ENCODE measurements around the gene PPP2R5C.

Gene PPP2R5C

DNA sequence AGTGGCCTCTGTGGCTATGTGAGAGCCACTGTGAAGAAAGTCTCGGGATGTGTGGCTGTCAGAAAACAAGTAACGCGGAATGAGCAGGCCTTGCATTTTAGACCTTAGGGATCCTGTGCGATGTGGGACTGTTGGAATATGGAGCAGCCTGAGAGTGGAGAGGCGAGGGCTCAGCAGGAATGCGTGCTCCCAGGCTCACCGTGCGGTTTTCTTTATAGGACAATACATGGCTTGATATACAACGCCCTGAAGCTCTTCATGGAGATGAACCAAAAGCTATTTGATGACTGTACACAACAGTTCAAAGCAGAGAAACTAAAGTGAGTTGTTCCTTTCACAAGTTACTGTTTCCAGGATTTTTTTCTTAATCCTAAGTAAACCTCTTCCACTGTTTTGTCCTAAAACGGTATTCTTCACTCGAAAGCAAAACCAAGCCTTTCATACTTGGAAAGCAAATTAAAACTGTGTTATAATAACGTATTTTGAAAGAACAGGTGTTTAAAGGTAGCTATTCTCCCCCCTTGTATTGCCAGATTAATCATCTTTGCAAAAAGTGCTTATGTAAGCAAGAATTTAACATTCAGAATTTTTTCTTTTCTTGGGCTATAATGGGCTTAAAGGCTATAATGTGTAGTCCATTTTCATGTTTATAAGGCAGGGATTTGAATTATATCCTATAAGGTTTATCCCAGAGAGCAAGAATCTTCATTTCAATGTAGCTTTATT, 148.0 kb downstream of the PPP2R5C start:
- Mint-ChIP-seq H3K27ac (peak overlapping the region; percentile 67), H3K27me3 (no peaks in the 10 kb centered on the region), H3K9me3 (no peaks in the 10 kb centered on the region), H3K36me3 (peaks cover 68% of the 10 kb centered on the region), H3K4me3 (no peak overlapping the region), H3K4me1 (no peaks in the 10 kb centered on the region)
- CTCF ChIA-PET, result no interaction called here
- DNase-seq, result no peak

DNA sequence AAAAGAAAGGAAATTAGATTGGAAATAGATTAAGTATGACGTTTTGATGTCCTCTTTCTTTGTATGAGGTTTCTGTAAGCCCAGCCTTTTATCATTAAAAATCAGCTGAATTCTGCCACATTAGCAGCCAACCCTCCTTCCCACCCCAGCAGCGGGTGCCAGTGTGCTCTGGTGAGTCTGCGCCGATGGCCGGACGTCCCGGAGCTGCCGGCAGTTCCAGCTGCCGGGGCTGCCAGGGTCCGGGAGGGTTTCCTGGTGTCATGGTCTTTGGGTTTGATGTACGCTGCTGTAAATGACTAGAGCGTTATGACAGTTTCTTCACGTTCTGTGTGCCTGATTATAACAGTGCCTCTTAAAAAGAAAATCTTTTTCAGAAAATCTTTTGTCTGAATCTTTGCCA, 151.3 kb downstream of the PPP2R5C start:
- CTCF ChIA-PET, result no interaction called here
- Mint-ChIP-seq H3K4me3 (no peak overlapping the region), H3K27me3 (no peaks in the 10 kb centered on the region), H3K4me1 (no peaks in the 10 kb centered on the region), H3K27ac (no peak overlapping the region), H3K9me3 (no peaks in the 10 kb centered on the region), H3K36me3 (peaks cover 63% of the 10 kb centered on the region)
- no peak for DNase-seq

DNA sequence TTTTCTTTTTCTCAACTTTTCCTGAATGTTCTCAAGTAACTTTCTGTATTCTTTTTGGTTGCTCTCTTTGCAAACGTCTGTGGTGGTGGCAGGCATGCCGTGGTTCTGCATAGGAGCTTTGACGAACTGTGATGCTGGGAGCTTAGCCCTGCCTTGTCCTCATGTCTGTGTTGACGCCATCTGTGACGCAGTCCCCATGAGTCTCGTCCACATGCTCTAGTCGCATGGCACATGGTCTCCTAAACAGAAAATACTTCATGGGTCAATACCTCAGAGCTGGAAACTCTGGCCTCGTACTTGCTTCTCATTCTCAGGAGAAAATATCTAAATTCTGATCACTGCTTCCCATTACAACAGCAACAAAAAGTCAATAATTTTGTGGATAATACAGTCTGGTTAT, 152.6 kb downstream of the PPP2R5C start:
- Mint-ChIP-seq H3K27me3 (no peaks in the 10 kb centered on the region), H3K36me3 (peaks cover 60% of the 10 kb centered on the region), H3K4me1 (no peaks in the 10 kb centered on the region), H3K9me3 (no peaks in the 10 kb centered on the region), H3K4me3 (no peak overlapping the region), H3K27ac (peak overlapping the region; percentile 58)
- DNase-seq, result no peak
- CTCF ChIA-PET, result no interaction called here

DNA sequence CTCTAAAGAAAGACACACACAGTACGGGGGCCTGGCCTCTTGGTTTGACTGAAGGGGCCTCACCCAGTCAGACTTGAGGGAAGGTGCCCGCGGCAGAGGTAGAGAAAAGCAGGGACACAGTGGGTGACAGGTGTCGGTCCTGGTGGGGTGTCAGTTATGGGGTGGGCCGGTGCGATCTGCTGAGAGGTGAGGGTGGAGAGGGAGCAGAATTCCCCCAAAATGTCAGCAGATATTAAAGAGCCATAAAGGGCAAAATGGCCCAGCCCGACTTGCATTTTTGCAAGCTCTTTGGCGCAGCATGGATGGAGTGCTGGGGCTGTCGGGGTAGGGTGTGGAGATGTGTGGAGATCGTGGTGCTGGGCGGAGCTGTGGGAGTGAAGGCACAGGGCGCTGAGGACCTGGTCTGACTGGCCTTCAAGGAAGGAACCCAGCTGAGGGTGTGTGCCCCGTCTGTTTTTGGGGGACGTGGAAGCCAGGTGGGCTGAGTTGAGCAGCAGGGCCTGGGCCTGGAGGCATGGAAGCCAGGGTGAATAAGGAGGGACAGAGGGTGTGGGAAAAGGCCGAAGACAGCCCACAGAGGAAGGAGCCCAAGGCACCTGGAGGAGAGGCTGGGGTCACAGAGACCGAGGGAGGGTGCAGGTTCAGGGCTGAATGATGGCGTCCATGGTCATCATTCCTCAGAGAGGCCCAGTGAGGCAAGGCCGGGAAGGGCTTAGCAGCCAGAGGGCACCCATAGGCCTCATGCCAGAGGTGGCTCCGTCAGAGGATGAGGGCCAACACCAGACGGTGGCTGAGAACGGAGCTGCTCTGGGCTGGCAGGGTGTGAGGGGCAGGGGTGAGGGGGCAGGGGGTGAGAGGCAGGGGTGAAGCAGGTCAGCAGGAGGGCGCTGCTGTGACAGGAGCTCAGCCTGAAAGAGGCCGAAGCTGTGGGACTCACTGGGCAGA, 154.6 kb downstream of the PPP2R5C start:
- H3K4me1 Mint-ChIP-seq, result no peaks in the 10 kb centered on the region
- H3K27me3 Mint-ChIP-seq, result no peaks in the 10 kb centered on the region
- CTCF ChIA-PET, result no interaction called here
- H3K9me3 Mint-ChIP-seq, result no peaks in the 10 kb centered on the region
- peak overlapping the region; percentile 67 for H3K27ac Mint-ChIP-seq
- peaks cover 52% of the 10 kb centered on the region for H3K36me3 Mint-ChIP-seq
- no peak overlapping the region for H3K4me3 Mint-ChIP-seq
- DNase-seq, result no peak

DNA sequence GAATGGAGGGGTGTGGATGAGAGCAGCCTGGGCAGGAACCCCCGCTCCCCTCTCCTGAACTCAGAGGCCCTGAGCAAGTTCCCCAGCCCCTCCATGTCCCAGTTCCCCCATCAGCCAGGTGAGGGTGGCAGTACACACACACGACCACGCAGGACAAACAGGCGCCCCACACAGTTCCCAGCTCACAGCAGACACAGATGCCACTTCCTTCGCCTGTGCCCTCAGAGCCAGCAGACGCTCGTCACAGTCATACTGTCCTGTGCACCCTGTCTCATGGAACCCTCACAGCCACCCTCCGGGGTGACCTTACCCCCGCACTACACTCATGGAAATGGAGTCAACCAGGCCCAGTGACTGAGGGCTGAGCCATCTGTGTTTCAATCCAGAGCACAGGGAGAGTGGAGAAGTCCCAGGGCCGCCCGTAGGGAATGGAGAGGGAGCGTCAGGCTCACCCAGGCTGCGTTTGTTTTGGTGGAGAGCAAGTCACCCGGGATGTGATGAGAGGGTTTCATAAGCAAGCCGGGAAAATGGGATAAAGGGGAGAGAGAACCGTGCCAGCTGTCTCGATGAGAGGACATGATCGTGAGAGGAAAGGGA, 155.4 kb downstream of the PPP2R5C start:
- CTCF ChIA-PET, result no interaction called here
- Mint-ChIP-seq H3K4me1 (no peaks in the 10 kb centered on the region), H3K27me3 (no peaks in the 10 kb centered on the region), H3K27ac (no peak overlapping the region), H3K4me3 (no peak overlapping the region), H3K9me3 (no peaks in the 10 kb centered on the region), H3K36me3 (peaks cover 54% of the 10 kb centered on the region)
- no peak for DNase-seq

DNA sequence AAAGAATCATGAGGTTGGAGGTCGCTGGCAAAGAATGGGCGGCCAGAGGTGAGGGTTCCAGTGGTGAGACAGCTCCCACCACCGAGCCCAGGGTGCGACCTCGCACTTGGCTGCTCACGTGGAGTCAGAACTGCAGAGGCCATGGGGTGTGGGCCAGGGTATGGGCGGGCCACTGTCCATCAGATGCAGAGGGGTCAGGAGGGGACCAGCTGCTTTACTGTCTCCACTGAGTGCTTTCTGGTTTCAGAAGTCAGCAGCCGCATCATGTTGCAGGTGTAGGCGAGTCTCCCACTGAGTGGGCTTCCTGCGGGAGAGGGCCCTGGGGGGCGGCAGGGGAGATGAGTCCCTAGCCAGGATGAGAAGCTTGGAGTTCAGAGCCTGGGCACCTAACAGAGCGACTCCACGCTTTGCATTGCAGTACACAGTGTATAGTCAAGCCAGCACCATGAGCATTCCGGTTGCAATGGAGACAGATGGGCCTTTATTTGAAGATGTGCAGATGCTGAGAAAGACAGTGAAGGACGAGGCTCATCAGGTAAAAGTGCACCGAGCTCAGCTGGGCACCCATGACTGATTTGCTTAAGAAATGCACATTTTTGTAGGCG, 156.0 kb downstream of the PPP2R5C start:
- Mint-ChIP-seq H3K4me3 (no peak overlapping the region), H3K27ac (no peak overlapping the region), H3K4me1 (no peaks in the 10 kb centered on the region), H3K27me3 (no peaks in the 10 kb centered on the region), H3K36me3 (peaks cover 50% of the 10 kb centered on the region), H3K9me3 (no peaks in the 10 kb centered on the region)
- CTCF ChIA-PET, result no interaction called here
- DNase-seq, result no peak

DNA sequence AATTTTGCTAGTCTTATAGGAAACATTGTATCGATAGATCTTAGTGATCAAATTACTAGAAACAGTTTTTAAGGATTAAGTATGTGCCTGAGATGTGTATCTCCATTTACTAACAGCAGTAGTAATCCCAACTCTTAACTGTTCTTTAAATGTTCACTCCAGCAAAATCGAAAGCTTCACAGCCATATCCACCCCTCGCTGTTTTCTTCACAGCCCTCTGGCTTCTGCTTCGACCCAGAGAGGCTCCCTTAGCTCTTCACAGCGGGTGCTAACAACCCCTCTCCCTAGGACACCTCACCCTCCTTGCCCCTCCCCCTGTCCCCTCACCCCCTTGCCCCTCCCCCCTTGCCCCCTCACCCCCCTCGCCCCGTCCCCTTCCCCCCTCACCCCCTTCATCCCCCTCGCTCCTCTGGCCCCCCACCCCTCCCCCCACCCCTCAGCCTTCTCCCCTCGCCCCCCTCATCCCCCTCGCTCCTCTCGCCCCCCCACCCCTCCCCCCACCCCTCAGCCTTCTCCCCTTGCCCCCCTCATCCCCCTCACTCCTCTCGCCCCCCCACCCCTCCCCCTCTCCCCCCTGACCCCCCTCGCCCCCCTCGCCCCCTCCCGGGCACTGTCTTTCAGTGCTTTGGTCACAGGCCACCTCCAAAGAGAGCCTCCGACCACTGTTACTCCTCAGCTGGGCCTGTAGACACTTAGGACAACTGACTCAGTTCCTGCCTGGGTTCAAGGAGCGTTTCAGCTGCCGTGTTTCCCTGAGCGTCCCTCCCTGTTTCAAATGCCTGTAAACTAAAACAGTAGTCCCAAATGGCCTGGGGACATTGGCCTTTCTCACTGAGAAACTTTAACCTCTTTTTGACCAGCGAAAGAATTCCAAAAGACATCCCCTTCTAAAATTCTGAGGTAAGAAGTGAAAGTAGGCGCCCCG, 156.8 kb downstream of the PPP2R5C start:
- Mint-ChIP-seq H3K27me3 (no peaks in the 10 kb centered on the region), H3K9me3 (no peaks in the 10 kb centered on the region), H3K4me1 (no peaks in the 10 kb centered on the region), H3K4me3 (no peak overlapping the region), H3K27ac (peak overlapping the region; percentile 46), H3K36me3 (peaks cover 49% of the 10 kb centered on the region)
- CTCF ChIA-PET, result no interaction called here
- no peak for DNase-seq

DNA sequence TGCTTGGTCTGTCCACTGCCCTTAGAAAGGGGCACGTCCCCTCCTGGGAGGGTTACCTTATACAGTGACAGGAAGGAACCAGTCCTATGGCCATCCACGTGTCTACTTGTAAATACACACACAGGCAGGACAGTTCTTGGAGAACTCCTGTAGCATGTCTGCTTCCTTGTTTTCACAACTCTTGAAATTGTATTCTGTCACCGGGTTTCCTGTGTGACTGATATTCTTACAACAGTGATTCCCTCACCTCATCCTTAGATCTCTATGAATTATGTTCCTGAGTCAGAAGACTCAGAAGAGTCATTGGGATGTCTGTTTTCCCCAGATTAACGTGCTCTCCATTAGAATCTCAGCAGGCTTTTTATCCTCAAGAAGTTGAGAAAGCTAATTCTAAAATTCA, 158.8 kb downstream of the PPP2R5C start:
- no peak for DNase-seq
- Mint-ChIP-seq H3K4me3 (no peak overlapping the region), H3K27ac (no peak overlapping the region), H3K36me3 (peaks cover 41% of the 10 kb centered on the region), H3K4me1 (no peaks in the 10 kb centered on the region), H3K27me3 (no peaks in the 10 kb centered on the region), H3K9me3 (no peaks in the 10 kb centered on the region)
- CTCF ChIA-PET, result no interaction called here

DNA sequence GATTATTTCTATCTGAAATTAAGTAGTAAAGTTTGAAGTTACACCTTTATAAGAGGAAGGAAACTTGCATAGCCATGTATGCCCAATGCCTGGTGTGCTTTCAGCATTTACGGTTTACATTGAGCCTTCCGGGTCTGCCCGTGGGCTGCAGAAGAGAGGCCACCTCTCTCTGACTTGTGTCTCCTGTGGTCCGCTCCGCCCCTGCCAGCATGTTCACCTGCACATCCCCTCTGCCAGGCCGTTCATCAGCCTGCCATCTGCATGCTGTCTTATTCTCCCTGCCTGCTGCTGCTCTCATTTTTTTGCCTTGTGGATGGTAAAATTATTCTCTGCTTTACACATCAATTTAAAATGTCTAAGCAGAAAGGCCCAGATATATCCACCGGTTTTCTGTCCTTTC, 161.4 kb downstream of the PPP2R5C start:
- Mint-ChIP-seq H3K36me3 (peaks cover 37% of the 10 kb centered on the region), H3K9me3 (no peaks in the 10 kb centered on the region), H3K27ac (peak overlapping the region; percentile 20), H3K27me3 (no peaks in the 10 kb centered on the region), H3K4me1 (no peaks in the 10 kb centered on the region), H3K4me3 (no peak overlapping the region)
- CTCF ChIA-PET, result no interaction called here
- DNase-seq, result no peak

DNA sequence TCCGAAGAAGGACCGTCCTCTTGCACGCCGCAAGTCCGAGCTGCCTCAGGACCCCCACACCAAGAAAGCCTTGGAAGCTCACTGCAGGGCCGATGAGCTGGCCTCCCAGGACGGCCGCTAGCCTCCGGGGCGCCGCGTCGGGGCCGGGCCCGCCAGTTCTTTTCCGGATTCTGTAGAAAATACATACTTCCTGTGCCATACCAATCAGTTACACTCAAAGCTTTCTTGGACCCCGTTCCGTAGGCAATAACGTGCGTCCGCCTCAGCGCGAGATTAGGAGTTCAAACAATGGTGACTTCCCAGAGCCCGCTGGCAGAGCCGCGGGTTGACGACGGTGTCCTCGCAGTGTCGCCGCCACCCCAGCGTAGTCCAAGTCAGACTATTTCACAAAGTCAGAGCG, 163.6 kb downstream of the PPP2R5C start:
- no peak for DNase-seq
- CTCF ChIA-PET, result no interaction called here
- H3K27ac Mint-ChIP-seq, result no peak overlapping the region
- no peaks in the 10 kb centered on the region for H3K4me1 Mint-ChIP-seq
- H3K27me3 Mint-ChIP-seq, result no peaks in the 10 kb centered on the region
- no peaks in the 10 kb centered on the region for H3K9me3 Mint-ChIP-seq
- peaks cover 42% of the 10 kb centered on the region for H3K36me3 Mint-ChIP-seq
- no peak overlapping the region for H3K4me3 Mint-ChIP-seq

DNA sequence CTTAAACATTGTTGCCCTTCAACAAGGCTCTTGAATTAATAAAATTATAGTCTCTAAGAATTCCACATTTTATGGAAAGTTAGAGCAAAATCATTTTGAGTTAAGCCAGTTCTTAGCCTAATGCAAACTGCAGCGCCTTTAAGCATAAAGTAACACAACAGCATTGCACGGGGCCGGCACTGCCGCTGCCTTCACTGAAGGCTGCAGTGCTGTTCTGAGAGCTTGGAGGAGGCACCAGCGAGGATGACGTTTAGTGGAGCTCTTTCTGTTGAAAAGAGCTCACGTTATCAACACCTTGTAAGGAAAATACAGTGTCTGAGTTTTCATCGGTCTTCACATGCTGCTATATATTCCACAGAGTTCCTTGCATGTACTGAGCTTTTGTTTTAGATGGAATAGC, 164.6 kb downstream of the PPP2R5C start:
- Mint-ChIP-seq H3K4me1 (no peaks in the 10 kb centered on the region), H3K4me3 (no peak overlapping the region), H3K27ac (no peak overlapping the region), H3K27me3 (no peaks in the 10 kb centered on the region), H3K36me3 (peaks cover 38% of the 10 kb centered on the region), H3K9me3 (no peaks in the 10 kb centered on the region)
- CTCF ChIA-PET, result interaction anchor here (0.9 kb wide), 1 partner anchor 219 kb away, joined by 3 read pairs; no protein-coding TSS in a partner anchor
- no peak for DNase-seq

DNA sequence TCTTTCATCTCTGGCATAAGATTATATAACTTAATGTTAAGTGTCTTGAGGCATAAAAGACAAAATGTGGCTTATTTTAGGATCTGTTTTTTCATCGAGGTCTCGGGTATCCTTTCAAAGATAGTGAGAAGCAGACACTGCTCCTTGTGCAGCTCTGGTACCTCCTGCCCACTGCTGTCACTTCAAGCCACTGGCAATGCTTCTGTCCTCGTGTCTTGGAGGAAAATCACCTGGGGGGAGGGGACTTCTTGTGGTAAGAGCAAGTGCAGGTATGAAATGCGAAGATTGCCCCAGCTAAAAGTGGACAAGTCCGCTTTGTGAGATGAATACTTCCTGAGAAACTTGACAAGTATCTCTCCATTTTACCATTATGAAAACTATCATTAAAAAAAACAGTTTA, 165.1 kb downstream of the PPP2R5C start:
- H3K4me1 Mint-ChIP-seq, result no peaks in the 10 kb centered on the region
- no peaks in the 10 kb centered on the region for H3K9me3 Mint-ChIP-seq
- H3K36me3 Mint-ChIP-seq, result peaks cover 34% of the 10 kb centered on the region
- CTCF ChIA-PET, result interaction anchor here (0.9 kb wide), 1 partner anchor 219 kb away, joined by 3 read pairs; no protein-coding TSS in a partner anchor
- no peak for DNase-seq
- no peak overlapping the region for H3K4me3 Mint-ChIP-seq
- H3K27ac Mint-ChIP-seq, result peak overlapping the region; percentile 28
- no peaks in the 10 kb centered on the region for H3K27me3 Mint-ChIP-seq

DNA sequence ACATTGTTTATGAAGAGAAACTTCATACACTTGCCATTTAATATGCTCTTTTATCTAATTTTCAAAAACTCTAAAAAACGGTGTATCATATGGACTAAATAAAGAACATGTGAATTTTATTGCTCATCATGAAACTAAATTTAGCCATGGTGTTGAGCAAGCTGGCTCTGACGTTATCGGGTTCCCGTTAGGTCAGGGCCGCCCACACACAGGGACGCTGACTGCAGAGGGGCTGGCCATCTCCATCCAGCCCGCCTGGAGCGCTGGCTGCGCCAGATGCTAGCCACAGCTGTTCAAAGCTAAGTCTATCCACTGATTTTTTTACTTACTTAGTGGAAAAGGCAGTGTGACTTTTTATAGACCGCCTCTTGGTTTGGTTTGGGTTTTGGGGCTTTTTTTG, 166.3 kb downstream of the PPP2R5C start:
- DNase-seq, result no peak
- CTCF ChIA-PET, result interaction anchor here (0.9 kb wide), 1 partner anchor 156 kb away, joined by 3 read pairs; no protein-coding TSS in a partner anchor
- Mint-ChIP-seq H3K27ac (no peak overlapping the region), H3K27me3 (no peaks in the 10 kb centered on the region), H3K9me3 (no peaks in the 10 kb centered on the region), H3K36me3 (peaks cover 28% of the 10 kb centered on the region), H3K4me1 (no peaks in the 10 kb centered on the region), H3K4me3 (no peak overlapping the region)

Data from activated naive CD4-positive, alpha-beta T cell treated with anti-CD3 and anti-CD28 coated beads, Interleukin-2, amount 10 ng/mL, durations not matched to agents 7 days and 5 days (primary cell).